Nucleus accumbens (tissue), 56 donors: ENCODE measurements around the gene STAC2.

Experiments
- DNase-seq, 56 donors: peaks; one replicate each; lab custom pipeline; 2025; lab: John Stamatoyannopoulos, UW

The STAC2 gene

DNA sequence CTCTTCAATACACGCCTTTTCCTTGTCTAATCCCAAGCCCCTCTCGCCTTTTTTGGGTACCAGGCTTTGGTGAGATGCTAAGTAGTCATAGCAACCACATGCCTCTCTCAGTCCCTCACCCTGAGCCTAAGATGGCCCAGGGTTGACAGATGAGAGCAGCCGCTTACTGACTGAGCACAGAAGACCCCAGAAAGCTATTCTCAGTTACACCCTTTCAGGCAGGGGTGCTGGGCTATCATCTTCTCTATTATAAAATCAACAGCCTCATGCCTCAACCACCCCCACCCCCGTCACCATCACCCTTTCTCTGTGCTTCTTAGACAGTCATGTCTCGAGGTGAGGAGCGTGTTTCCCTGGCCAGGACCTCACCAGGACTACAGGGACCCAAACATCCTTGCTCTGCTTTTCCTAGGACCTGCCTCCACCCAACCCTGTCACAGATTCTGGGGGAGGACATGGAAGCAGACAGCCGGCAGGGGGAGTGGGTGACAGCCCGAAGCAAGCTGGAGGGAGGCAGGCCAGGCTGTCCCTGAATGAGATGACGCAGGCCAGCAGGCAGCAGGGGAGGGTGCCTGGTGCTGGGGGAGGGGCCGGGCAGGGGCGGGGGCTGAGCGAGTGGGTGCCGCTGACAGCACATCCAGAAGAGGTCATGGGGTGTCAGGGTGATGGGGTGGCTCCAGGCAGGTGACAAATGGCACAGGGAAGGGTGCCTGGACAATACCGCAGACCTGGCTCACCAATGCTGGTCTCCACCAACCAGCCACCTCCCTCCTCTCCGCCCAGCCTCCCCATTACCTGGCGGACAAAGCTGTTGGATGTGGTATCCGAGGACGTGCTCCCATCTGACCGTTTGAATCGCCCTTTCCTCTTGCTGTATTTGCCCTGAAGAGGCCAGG, 31.4 kb downstream of the STAC2 start:
- peak in 53 of 56 donors; percentile 18 to 84 (median 60) for DNase-seq

DNA sequence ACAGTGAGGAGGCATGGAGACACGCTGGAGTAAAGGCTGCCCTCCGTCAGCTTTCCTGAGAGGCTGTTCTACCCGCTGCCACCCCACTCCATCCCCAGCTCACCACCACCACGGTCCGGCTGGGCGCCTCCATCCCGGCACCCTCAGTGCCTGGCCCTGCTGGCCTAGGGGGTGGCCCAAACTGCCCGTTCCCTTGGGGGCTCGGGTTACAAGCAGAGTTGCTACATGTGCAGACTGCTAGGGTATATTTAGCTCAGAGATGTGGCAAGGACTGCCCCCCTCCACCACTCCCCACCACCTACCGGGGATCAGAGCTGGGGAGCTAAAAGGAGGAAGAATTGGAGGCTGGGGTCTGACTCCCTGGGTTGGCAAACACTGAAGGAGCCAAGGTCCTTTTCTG, 32.4 kb downstream of the STAC2 start:
- no peak for DNase-seq

DNA sequence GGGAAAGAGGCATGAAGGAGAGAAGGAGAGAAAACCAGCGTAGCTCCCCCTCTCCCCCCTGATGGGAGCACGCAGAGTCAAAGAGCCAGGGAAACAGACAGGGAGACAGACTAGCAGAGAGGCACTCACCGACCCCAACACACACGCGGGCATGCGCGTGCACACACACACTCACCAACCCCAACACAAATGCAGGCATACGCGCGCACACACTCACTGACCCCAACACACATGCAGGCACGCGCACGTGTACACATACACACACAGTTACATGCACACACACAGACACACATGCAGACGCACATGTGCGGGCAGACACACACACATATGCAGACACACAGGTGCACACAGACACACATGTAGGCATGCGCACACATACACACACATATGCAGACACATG, 32.8 kb downstream of the STAC2 start:
- no peak for DNase-seq

DNA sequence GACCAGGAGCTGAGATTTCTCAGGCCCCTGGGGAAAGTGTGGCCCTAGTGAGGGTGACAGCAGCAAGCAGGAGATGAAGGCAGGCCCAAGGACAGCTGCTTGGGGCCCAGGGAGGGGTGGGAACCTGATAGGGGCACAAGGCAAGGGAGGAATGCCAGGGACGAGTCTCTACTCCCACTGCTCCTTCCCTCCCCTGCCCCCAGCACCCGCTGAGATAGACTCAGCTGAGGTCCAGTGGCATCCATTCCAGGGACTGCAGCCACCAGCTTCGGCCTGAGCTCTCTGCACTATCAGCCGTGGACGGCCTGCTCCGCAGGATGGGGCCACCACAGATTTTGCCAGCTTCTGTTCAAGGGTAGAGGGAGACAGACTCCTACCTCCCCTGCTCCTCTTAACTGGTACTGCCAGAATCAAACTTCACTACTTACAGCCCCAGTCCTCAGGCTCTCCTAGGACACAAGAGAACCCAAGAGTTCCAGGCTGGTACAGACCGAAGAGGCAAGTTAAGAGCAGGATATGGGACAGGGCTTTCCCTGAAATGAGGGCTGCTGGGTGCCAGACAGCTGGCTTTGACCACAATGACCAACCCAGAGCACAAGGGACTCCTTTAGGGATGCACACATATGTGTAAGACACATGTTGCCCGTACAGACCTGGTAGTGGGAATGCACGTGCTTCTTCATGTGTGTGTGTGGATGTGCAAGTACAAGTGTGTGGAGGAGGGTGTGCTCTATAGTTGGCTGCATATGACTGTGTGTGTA, 33.8 kb downstream of the STAC2 start:
- DNase-seq: no peak

DNA sequence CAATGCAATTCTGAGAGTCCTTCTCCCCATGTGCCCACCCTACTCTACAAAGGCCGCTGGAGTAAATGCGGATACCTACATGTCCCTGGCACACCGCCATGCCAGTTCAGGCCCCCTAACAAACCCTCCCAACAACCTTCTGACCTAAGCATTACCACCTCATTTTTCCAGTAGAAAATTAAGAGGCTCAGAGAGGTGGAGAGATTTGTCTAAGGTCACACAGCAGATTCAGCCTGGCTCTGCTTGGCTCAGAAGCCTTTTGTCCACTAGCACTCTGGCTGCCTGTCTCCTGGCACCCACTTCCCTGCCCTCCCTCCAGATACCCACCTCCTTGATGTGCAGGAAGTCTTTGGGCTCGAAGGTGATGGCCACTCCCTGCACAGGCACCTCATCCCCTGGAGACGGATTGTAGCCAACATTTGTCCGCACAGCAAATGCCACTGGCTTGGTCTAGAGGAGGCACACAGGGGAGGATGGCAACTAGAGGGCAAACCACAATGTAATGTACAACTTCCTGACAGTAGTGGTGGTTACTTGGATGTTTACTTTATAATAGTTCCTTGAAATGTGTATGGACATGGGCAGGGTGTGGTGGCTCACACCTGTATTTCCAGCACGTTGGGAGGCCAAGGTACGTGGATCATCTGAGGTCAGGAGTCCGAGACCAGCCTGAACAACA, 38.5 kb downstream of the STAC2 start:
- DNase-seq: no peak

DNA sequence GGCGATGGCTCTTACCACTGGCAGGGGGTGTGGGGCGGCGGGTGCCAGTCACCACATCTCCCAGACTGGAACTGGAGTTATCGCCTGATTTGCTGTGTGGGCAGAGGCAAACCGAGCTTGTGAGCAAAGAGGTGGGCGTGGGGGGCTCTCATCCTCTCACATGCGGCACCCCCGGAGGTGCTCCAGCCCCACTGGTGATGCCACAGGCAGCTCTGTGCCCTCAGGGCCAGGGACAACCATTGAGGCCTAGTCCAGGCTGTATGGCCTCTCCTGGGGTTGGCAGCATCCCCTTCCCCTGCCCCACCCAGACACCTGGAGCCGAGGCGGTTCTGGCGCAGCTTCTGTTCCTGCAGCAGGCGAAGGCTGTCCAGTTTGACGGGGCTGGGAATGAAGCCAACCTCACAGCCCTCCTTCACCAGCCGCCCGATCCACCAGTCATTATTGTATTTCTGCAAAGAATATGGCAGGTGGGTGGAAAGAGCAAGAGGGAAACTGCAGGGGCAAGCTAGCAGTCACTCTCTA, 39.2 kb downstream of the STAC2 start:
- no peak for DNase-seq

DNA sequence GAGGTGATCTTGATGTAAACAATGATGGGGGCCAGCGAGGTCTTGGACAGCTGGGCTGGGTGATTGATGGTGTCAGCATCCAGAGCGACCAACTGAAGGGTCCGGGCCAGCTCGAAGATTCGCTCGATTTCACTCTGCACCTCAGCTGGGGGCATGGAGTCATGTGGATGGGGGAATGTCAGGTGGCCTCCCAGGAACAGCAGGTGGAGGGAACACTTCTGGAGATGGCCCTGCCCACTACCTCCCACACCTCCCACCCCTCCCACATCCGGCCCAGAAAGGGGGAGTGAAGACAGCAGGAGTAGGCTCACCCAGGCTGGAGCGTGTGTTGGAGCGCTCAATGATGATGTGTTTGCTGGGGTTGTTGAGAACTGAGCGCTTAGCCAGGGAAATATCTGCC, 42.0 kb downstream of the STAC2 start:
- DNase-seq: no peak

DNA sequence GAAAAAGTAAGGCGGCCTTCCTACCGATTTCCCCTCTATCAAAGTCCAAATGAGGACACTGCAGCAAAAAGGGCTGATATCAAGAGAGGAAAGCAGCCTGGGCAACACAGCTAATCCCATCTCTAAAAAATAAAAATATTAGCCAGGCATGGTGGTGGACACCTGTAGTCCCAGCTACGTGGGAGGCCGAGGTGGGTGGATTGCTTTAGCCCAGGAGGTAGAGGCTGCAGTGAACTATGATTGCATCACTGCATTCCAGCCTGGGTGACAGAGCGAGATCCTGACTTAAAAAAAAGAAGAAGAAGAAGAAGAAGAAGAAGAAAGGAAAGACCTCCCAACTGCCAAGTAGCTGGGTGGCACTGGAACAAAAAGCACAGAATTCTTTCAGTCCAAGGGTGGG, 42.7 kb downstream of the STAC2 start:
- DNase-seq: no peak

DNA sequence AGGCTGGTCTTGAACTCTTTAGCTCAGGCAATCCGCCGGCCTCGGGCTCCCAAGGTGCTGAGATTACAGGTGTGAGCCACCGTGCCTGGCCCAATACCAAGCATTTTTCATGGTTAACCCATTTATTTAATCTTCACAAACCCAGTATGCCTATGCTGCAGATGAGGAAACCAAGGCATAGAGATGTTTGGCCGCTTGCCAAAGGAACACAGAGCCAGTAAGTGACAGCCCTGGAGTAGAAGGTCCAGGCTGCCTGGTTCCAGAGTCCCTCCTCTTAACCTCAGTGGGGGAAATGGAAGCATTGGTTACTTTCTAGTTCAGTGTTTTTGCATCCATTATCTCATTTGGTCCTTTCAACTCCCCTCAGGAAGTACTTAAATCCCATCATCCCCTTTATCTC, 44.4 kb downstream of the STAC2 start:
- no peak for DNase-seq

DNA sequence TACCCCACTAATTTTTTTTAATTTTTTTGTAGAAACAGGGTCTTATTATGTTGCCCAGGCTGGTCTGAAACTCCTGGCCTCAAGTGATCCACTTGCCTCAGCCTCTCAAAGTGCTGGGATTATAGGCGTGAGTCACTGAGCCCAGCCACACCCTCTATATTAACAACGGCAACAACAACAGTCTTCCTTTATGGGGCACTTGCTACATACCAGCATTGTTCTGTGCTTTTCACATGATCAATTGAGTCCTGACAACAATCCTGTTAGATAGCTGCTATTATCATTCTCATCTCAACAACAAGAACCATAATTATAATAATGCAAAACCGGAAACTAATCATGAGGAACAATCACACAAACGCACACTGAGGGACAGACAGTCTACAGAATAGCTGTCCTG, 47.2 kb downstream of the STAC2 start:
- no peak for DNase-seq

DNA sequence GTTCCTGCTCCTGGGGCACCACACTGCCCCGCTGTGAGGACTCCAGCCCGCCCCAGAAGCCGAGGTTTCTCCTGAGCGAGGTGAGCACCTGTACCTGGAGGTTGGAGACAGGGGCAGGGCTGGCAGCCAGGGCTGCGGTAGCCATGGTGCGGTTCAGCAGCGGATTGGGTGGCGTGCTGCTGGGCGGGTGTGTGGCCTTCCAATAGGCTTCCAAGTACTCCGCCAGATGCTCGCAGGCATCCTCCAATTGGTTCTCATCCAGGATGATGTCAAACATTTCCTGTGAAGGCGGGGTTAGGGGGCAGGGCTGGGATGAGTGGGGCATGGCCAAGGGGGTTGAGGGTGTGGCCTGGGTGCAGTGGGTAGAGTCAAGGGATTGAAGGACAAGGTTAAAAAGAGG, 48.5 kb downstream of the STAC2 start:
- DNase-seq: no peak

DNA sequence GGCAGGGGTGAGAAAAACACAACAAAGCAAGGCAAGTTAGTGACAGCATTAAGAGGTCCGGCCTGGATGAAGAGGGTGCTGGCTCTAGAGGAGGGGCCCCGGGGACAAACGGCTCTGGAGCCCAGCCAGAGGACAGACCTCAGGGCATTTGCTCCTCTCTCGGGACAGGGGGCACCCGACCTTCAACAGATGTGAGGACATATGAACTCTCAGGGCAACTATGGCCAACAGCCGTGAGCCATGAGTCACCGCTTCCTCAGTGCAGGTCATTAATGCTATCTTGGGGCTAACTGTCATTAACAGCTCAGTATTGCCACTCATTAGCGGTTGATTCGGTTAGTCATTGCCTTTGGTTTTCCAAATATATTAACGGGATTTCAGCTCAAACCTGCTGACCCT, 50.1 kb downstream of the STAC2 start:
- DNase-seq: no peak

DNA sequence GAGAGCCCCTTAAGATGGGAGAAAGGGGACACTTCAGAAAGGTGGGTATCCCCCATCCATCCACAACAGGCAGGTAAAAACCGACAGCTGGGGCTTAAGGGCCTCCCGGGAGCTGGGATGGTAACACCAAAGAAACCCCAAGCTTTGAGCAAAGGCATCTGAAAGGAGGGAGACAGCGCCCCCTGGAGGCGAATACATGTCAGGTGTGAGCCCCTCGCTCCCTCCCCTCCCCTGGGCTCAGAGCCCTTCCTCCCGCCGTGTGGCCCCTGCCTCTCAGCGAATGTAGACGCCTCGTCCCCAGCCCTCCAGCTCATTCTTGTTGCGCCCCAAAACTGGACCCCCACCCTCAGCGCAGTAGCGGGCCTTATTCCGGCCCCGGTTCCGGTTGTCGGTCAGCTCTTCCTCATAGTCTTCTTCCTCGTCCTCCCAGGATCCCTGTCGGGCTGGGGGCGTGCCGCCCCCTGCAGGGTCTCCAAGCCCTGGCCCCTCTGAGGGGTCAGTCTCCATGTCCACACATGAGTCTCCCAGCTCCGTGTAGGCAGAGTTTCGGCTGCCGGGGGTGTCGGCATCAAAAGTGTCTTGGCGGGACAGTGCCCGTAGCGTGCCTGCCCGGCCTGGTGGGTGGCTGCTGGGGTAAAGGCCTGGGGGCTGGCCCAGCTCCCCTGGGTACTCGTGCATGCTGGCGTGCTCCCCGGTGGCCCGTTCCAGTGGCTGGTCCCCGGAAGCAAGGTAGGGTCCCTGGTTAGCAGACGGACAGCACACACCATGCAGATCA, 50.6 kb downstream of the STAC2 start:
- peak in 38 of 56 donors; percentile 5 to 86 (median 41) for DNase-seq

DNA sequence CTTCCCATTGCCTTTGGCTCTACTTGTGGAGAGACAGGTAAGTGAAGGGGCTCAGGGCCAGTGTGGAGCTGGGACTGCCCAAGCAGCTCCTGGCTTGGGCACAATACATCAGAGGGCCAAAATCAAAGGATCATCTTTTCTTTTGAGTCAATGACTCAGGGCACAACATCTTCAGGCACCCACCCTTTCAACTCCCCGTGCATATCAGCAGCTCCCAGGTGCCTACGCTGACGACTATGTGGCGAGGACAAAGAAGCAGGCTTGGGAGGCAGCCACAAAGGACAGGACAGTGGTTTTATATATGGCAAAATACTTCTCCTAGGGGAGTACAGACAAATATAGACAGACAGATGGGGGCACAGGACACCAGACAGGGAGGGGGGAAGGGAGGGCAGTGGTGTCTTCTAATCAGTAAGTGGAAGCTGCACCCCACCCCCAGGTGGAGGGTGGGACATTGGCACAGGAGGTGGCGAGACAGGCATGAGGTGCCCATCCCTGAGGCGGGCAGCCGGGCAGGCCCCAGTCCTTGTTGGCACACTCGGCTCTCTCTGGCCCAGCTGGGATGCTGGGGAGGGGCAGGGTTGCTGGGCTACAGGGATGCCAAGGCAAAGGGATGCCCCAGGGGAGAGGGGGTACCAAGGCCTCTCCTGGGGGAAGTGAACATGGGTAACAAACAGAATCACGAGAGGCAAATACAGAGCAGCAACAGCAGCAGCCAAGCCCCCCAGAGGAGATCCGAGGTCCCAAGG, 52.0 kb downstream of the STAC2 start:
- DNase-seq: peak in 2 of 56 donors; percentile 21 to 50

DNA sequence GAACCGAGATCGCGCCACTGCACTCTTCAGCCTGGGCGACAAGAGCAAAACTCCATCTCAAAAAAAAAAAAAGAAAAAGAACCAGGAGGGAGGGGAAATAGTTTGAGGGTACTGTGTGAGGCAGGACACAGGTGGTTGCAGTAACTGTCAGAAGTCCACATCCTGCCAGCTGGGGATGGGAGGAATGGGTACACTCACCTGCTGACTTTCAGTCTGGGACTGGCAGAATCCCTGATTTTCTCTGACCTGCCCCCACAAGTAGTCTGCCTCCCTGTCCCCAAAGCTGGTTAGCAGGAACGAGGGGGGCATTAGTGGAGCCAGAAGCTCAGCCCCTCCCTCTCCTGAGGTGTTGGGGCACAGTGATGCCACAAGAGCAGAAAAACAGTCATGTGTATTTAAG, 52.7 kb downstream of the STAC2 start:
- no peak for DNase-seq

DNA sequence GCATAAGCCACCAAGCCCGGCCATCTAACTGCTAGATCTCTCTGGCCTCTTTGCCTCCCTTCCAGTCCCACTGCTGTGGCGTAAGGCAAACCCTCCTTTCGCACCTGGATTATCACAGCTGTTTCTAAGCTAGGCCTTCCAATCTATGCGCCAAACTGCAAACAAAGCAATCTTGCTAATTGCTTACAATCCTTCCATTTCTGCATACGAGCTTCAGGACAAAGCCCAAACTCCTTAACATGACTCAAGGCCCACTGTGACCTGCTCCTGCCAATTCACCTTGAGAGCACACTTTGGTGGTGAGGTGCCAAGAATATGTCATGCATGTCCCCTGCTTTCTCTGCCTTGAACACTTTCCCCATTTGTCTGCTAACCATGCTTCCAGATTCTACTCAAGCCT, 53.8 kb downstream of the STAC2 start:
- DNase-seq: no peak

DNA sequence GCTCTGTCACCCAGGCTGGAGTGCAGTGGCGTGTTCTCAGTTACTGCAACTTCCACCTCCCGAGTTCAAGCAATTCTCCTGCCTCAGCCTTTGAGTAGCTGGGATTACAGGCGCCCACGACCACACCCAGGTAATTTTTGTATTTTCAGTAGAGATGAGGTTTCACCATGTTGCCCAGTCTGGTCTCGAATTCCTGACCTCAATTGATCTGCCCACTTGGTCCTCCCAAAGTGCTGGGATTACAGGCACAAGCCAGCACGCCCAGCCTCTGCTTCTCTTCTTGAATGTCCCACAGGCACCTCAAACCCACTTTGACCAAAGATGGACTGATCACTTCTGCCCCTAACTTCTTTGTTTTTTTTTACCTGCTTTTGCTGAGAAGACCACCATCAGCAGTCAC, 55.2 kb downstream of the STAC2 start:
- no peak for DNase-seq

DNA sequence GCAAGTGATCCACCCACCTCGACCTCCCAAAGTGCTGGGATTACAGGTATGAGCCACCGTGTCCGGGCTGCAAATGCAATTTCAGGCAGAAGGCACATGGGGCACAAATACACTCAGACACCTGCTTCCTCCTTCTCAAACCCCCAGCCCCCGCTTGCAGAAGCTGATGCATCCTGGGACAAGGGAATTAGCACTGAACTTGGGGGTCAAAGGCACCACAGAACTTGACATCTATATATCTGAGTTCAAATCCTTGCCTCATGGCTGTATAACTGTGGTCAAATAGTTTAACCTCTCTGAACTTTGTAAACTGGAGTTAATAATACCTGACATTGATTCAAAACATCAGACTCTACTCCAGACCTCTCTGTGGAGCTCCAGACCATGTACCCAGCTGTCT, 55.6 kb downstream of the STAC2 start:
- DNase-seq: no peak

DNA sequence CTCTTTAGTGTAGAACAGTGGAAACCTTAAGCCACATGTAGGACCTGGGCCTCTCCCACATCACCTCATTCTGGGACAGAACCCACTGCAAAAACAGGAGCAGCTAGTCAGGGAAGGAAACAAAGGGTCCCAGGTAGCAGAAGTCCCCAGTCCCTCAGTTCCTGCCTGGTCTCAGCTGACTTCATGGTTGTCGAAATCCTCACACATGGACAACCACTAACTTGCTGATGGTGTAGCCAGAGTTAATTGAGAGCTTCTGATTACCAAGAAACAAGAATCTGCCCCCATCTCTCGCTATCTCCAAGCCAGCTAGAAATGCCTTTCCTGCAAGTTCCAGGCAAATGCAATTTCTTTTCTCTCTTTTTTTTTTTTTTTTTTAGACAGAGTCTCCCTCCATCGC, 56.2 kb downstream of the STAC2 start:
- DNase-seq: no peak

DNA sequence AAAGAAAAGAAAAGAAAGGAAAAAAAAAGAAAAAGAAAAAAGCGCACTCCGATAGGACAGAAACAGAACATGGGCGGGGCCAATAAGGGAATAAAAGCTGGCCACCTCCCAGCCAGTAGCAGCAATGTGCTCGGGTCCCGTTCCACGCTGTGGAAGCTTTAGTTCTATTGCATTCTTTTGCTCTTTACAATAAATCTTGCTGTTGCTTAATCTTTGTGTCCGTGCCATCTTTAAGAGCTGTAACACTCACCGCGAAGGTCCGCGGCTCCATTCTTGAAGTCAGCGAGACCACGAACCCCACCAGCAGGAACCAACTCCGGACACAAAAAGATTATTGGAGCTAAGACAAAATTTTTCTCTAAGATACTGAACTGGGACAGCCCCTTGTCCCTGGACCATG, 56.6 kb downstream of the STAC2 start:
- DNase-seq: no peak
